ENCODE data around the gene CCDC24. TPM values are rescaled to one million over a fixed set of nuclear protein-coding genes. Genes with fewer than 3 reads are reported as not detected.

CCDC24 gene
- total RNA-seq, 1 experiment from 2014 or later, result 24.4 TPM

DNA sequence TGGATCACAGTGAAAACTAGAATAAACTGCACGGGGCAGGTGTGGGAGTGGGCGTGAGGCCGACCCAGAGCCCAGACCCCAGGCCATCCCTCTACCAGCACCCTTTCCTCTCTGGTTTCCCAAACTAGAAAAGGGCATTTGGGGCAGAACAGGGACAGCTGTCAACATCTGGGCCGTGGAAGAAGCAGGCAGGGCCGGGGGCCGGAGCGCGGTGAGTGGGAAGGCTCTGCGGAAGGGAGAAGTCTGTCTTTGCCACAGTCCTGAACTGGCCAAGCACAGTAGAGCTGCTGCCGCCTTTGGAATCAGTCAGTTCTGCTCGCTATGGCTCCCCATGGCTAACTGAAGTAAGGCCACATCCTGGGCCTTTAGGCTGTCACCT, 6.6 kb downstream of the CCDC24 start:
- no TSS peak for BruUV-seq (replicated peaks)
- H3K4me3 ChIP-seq (ENCODE audit: low read depth in 2 of 2, low read length in 2 of 2), result no peak overlapping the region
- intact Hi-C loops (cut with micrococcal nuclease; ENCODE audit: unreplicated experiment), result no loop called here
- no peaks in the 10 kb centered on the region for H3K36me3 ChIP-seq (ENCODE audit: control insufficient read depth, insufficient read depth, low read length)
- in situ Hi-C loops (cut with HindIII; ENCODE audit: low pct_unique_long_range_greater_than_20kb, low sequenced_read_pairs), result no loop called here
- no peaks in the 10 kb centered on the region for H3K9me3 ChIP-seq (ENCODE audit: control insufficient read depth, insufficient read depth, low read depth, low read length)
- ChIA-PET CTCF (no interaction called here), POLR2A (no interaction called here)
- TF ChIP-seq SIN3A (IDR thresholded peaks at IDR 0.05; ENCODE audit: borderline replicate concordance, insufficient read depth, low read depth, low read length) (no peak), REST (IDR thresholded peaks at IDR 0.05; ENCODE audit: insufficient read depth in 1 of 2, low read depth in 2 of 2, low read length in 1 of 2) (no peak)
- no peak overlapping the region for H3K27ac ChIP-seq (ENCODE audit: low read length)
- DNase-seq (ENCODE audit: low read depth, low spot score), result no peak
- no peaks in the 10 kb centered on the region for H3K27me3 ChIP-seq (ENCODE audit: control insufficient read depth, insufficient read depth, low read length)
- ATAC-seq, result no peak
- H3K4me1 ChIP-seq (ENCODE audit: control insufficient read depth, insufficient read depth, low read length), result no peaks in the 10 kb centered on the region

GRCh38 chr1:43999455-43999854, 8.1 kb downstream of the CCDC24 start:
- H3K27ac ChIP-seq (ENCODE audit: low read length), result no peak overlapping the region
- TF ChIP-seq REST (IDR thresholded peaks at IDR 0.05; ENCODE audit: insufficient read depth in 1 of 2, low read depth in 2 of 2, low read length in 1 of 2) (no peak), TCF7L2 (IDR thresholded peaks at IDR 0.05; ENCODE audit: low read depth, low read length) (no peak), POLR2AphosphoS5 (IDR thresholded peaks at IDR 0.05; ENCODE audit: low read depth, low read length) (no peak), SIN3A (IDR thresholded peaks at IDR 0.05; ENCODE audit: borderline replicate concordance, insufficient read depth, low read depth, low read length) (no peak), CTCF (IDR thresholded peaks at IDR 0.05) (no peak)
- CTCF ChIA-PET, result no interaction called here

More at GRCh38 chr1:43999455-43999854, 8.1 kb downstream of the CCDC24 start:
- in situ Hi-C loops (cut with HindIII; ENCODE audit: low pct_unique_long_range_greater_than_20kb, low sequenced_read_pairs), result no loop called here
- Histone ChIP-seq H3K36me3 (ENCODE audit: control insufficient read depth, insufficient read depth, low read length) (no peaks in the 10 kb centered on the region), H3K9me3 (ENCODE audit: control insufficient read depth, insufficient read depth, low read depth, low read length) (no peaks in the 10 kb centered on the region), H3K4me3 (ENCODE audit: low read depth in 2 of 2, low read length in 2 of 2) (no peak overlapping the region), H3K27me3 (ENCODE audit: control insufficient read depth, insufficient read depth, low read length) (no peaks in the 10 kb centered on the region), H3K4me1 (ENCODE audit: control insufficient read depth, insufficient read depth, low read length) (no peaks in the 10 kb centered on the region)
- POLR2A ChIA-PET, result no interaction called here
- intact Hi-C loops (cut with micrococcal nuclease; ENCODE audit: unreplicated experiment), result no loop called here
- no TSS peak for BruUV-seq (replicated peaks)
- ATAC-seq (no peak), DNase-seq (ENCODE audit: low read depth, low spot score) (no peak)

Data from Panc1 (cell line).